ENCODE measurements around the gene ATG7. TPM values are rescaled to one million over a fixed set of nuclear protein-coding genes. Genes with fewer than 3 reads are reported as not detected.

Gene ATG7
- total RNA-seq, 2 donors from 2014 or later, result 33.9 to 38.4 TPM

GRCh38 chr3:11276901-11277300, 4.7 kb downstream of the ATG7 start:
- H3K9ac ChIP-seq (ENCODE audit: extremely low read depth, low read length, poor library complexity, severe bottlenecking), result no peak overlapping the region
- 92 to 100% methylated on average over 2 of the region's 2 CpGs for WGBS, 2 experiments (ENCODE audit: insufficient coverage in 1 of 2, insufficient read length in 1 of 2)
- no peak overlapping the region for H3K4me3 ChIP-seq (ENCODE audit: low read length)
- Mint-ChIP-seq H3K4me3 (no peak overlapping the region), H3K4me1 (peaks cover 7% of the 10 kb centered on the region), H3K27ac (no peak overlapping the region), H3K36me3 (ENCODE audit: low read depth) (peaks cover 33% of the 10 kb centered on the region), H3K9me3 (peaks cover 23% of the 10 kb centered on the region), H3K27me3 (ENCODE audit: insufficient read depth) (no peaks in the 10 kb centered on the region)
- no peak for DNase-seq
- TF ChIP-seq CTCF (conservative IDR thresholded peaks at IDR 0.05), result no peak
- peaks cover 13% of the 10 kb centered on the region for H3K9me3 ChIP-seq (ENCODE audit: control insufficient read depth, low read length)
- H3K36me3 ChIP-seq (ENCODE audit: control insufficient read depth, insufficient read depth, low read length), result peaks cover 34% of the 10 kb centered on the region
- H3K4me1 ChIP-seq (ENCODE audit: control insufficient read depth, insufficient read depth, low read length), result peaks cover 3% of the 10 kb centered on the region
- no peak overlapping the region for H3K27ac ChIP-seq (ENCODE audit: low read depth, low read length)
- H3K27me3 ChIP-seq (ENCODE audit: control insufficient read depth, insufficient read depth, low read length, poor library complexity, severe bottlenecking), result no peaks in the 10 kb centered on the region

- Mint-ChIP-seq H3K9me3 (peaks cover 9% of the 10 kb centered on the region), H3K4me3 (no peak overlapping the region), H3K36me3 (ENCODE audit: low read depth) (peaks cover 26% of the 10 kb centered on the region), H3K4me1 (no peaks in the 10 kb centered on the region), H3K27ac (no peak overlapping the region), H3K27me3 (ENCODE audit: insufficient read depth) (no peaks in the 10 kb centered on the region)
- Histone ChIP-seq H3K27me3 (ENCODE audit: control insufficient read depth, insufficient read depth, low read length, poor library complexity, severe bottlenecking) (no peaks in the 10 kb centered on the region), H3K9me3 (ENCODE audit: control insufficient read depth, low read length) (peaks cover 1% of the 10 kb centered on the region), H3K27ac (ENCODE audit: low read depth, low read length) (no peak overlapping the region), H3K9ac (ENCODE audit: extremely low read depth, low read length, poor library complexity, severe bottlenecking) (no peak overlapping the region), H3K4me3 (ENCODE audit: low read length) (no peak overlapping the region), H3K36me3 (ENCODE audit: control insufficient read depth, insufficient read depth, low read length) (peaks cover 30% of the 10 kb centered on the region), H3K4me1 (ENCODE audit: control insufficient read depth, insufficient read depth, low read length) (no peaks in the 10 kb centered on the region)
- no peak for TF ChIP-seq CTCF (conservative IDR thresholded peaks at IDR 0.05)
- 77 to 80% methylated on average over 3 to 5 of the region's 5 CpGs for WGBS, 2 experiments (ENCODE audit: insufficient coverage in 1 of 2, insufficient read length in 1 of 2)
- DNase-seq, result no peak
Measured at GRCh38 chr3:11282250-11283138, 10.3 kb downstream of the ATG7 start.

- H3K36me3 Mint-ChIP-seq (ENCODE audit: low read depth), result peaks cover 22% of the 10 kb centered on the region
- H3K4me1 Mint-ChIP-seq, result no peaks in the 10 kb centered on the region
- H3K27ac ChIP-seq (ENCODE audit: low read depth, low read length), result no peak overlapping the region
- DNase-seq, result no peak
- no peak overlapping the region for H3K27ac Mint-ChIP-seq
- H3K4me1 ChIP-seq (ENCODE audit: control insufficient read depth, insufficient read depth, low read length), result no peaks in the 10 kb centered on the region
- peaks cover 30% of the 10 kb centered on the region for H3K36me3 ChIP-seq (ENCODE audit: control insufficient read depth, insufficient read depth, low read length)
- no peak overlapping the region for H3K9ac ChIP-seq (ENCODE audit: extremely low read depth, low read length, poor library complexity, severe bottlenecking)
- H3K27me3 ChIP-seq (ENCODE audit: control insufficient read depth, insufficient read depth, low read length, poor library complexity, severe bottlenecking), result no peaks in the 10 kb centered on the region
- TF ChIP-seq CTCF (conservative IDR thresholded peaks at IDR 0.05), result no peak
- H3K4me3 ChIP-seq (ENCODE audit: low read length), result no peak overlapping the region
- no peak overlapping the region for H3K4me3 Mint-ChIP-seq
- 91 to 100% methylated on average over 1 of the region's 1 CpG for WGBS, 2 experiments (ENCODE audit: insufficient coverage in 1 of 2, insufficient read length in 1 of 2)
- no peaks in the 10 kb centered on the region for H3K27me3 Mint-ChIP-seq (ENCODE audit: insufficient read depth)
- H3K9me3 ChIP-seq (ENCODE audit: control insufficient read depth, low read length), result no peaks in the 10 kb centered on the region
- peaks cover 5% of the 10 kb centered on the region for H3K9me3 Mint-ChIP-seq
Measured at GRCh38 chr3:11283139-11283475, 10.9 kb downstream of the ATG7 start.
